Measurements from ENCODE around the gene PDE4B. TPM values are rescaled to one million over a fixed set of nuclear protein-coding genes. Genes with fewer than 3 reads are reported as not detected.
"Not testable (repeated sequence)": the region's sequence is repeated elsewhere in the genome, so short reads cannot be mapped to it uniquely, and the experiment has no call there.

PDE4B gene
- total RNA-seq, 4 donors from 2014 or later = 5.2 to 16.6 (median 9.6) TPM

DNA sequence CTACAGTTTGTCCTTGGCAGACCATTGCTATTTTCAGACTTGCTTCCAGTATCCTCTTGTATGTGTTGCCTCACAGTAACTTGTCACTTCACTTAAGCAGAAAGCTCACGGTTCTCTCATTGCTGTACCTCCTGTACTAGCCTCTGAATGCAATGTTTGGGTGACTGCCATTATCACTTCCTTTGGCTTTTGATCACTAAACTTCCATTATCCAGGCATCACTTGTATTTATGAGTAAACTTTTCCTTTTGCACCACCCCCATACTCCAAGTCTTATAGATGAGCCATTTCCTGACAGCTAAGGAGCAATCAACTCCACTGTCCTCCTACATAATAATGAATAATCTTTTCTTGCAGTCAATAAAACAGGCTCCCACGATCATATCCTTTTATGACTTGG is 255.3 kb downstream of the PDE4B start:
- Histone ChIP-seq H3K36me3 (no peaks in the 10 kb centered on the region), H3K4me3 (no peak overlapping the region), H3K27me3 (no peaks in the 10 kb centered on the region), H3K9me3 (no peaks in the 10 kb centered on the region), H3K27ac (no peak overlapping the region), H3K4me1 (no peaks in the 10 kb centered on the region)
- no peak for DNase-seq (ENCODE audit: low spot score in 2 of 2)
- no peak for TF ChIP-seq POLR2A (IDR thresholded peaks at IDR 0.05)
- TF ChIP-seq, protein P1, sequence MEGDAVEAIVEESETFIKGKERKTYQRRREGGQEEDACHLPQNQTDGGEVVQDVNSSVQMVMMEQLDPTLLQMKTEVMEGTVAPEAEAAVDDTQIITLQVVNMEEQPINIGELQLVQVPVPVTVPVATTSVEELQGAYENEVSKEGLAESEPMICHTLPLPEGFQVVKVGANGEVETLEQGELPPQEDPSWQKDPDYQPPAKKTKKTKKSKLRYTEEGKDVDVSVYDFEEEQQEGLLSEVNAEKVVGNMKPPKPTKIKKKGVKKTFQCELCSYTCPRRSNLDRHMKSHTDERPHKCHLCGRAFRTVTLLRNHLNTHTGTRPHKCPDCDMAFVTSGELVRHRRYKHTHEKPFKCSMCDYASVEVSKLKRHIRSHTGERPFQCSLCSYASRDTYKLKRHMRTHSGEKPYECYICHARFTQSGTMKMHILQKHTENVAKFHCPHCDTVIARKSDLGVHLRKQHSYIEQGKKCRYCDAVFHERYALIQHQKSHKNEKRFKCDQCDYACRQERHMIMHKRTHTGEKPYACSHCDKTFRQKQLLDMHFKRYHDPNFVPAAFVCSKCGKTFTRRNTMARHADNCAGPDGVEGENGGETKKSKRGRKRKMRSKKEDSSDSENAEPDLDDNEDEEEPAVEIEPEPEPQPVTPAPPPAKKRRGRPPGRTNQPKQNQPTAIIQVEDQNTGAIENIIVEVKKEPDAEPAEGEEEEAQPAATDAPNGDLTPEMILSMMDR (IDR thresholded peaks at IDR 0.05) = no peak
- TF ChIP-seq EP300 (IDR thresholded peaks at IDR 0.05) = no peak
- 46 to 59% methylated on average over 2 of the region's 2 CpGs for WGBS, 2 donors

DNA sequence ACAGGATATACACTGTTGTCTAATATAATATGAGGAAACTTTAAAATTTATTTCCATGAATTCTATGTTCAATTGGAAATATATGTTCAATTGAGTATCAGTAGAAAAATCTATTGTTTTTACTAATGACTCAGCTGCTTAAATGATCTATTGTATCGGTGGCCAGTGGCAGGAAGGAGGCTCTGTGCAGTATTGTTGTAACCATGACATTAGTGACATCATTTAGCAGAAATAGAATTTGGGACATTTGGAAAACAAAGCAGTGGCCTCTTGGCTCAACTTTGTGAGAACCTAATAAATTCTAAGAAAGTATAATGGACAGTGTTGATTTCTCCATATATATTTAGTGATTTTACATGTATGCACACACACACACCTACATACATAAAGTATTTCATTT is 257.4 kb downstream of the PDE4B start:
- WGBS, 2 donors = 52 to 62% methylated on average over 1 of the region's 1 CpG
- TF ChIP-seq POLR2A (IDR thresholded peaks at IDR 0.05) (no peak), EP300 (IDR thresholded peaks at IDR 0.05) (no peak)
- TF ChIP-seq, protein P1 (IDR thresholded peaks at IDR 0.05) = no peak
- no peaks in the 10 kb centered on the region for H3K4me1 ChIP-seq
- H3K36me3 ChIP-seq = no peaks in the 10 kb centered on the region
- no peak overlapping the region for H3K4me3 ChIP-seq
- H3K9me3 ChIP-seq = no peaks in the 10 kb centered on the region
- no peak for DNase-seq (ENCODE audit: low spot score in 2 of 2)
- no peak overlapping the region for H3K27ac ChIP-seq
- H3K27me3 ChIP-seq = no peaks in the 10 kb centered on the region

DNA sequence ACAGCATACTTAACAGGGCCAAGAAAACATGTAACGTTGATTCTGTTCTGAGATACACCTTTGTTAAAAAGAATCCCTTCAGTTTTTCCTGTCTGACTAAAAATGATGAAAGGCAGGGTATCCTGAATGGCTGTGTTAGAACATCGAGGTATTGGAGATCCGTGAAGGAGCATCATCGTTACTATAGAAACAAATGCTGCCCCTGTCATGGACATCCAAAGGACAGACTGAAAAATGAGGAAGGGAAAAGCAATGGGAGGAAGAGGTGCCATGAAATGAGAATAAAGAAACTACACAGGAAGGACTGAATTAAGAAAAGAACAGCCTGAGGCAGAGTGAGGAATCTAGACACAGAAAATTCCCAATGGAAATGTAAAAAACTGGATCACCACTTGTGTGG is 257.9 kb downstream of the PDE4B start:
- H3K4me1 ChIP-seq = no peaks in the 10 kb centered on the region
- H3K9me3 ChIP-seq = no peaks in the 10 kb centered on the region
- TF ChIP-seq EP300 (IDR thresholded peaks at IDR 0.05) (no peak), POLR2A (IDR thresholded peaks at IDR 0.05) (no peak)
- TF ChIP-seq, protein P1 (IDR thresholded peaks at IDR 0.05) = no peak
- WGBS, 2 donors = 70 to 74% methylated on average over 4 of the region's 4 CpGs
- H3K36me3 ChIP-seq = no peaks in the 10 kb centered on the region
- no peak overlapping the region for H3K4me3 ChIP-seq
- no peaks in the 10 kb centered on the region for H3K27me3 ChIP-seq
- DNase-seq (ENCODE audit: low spot score in 2 of 2) = no peak
- no peak overlapping the region for H3K27ac ChIP-seq

DNA sequence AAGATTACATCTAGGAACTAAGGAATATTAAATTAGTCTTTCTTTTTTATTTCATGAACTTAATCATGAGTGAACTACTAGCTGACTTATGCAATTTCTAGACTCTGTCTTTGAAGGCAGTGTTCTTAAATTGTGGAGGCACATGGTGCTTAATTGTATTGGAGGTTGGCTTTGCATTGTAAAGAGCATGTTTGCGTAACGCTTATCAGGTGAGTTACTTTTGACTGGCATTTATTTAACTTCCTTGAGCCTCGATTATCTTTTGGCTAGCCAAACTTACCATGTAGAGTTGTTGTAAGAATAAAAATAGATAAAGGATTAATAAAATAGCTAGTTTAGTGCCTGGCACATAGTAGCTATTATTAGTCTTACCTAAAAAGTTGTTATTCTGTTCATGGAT is 262.4 kb downstream of the PDE4B start:
- Histone ChIP-seq H3K4me3 (no peak overlapping the region), H3K9me3 (no peaks in the 10 kb centered on the region), H3K36me3 (no peaks in the 10 kb centered on the region), H3K27me3 (no peaks in the 10 kb centered on the region), H3K4me1 (no peaks in the 10 kb centered on the region), H3K27ac (no peak overlapping the region)
- TF ChIP-seq, protein P1 (IDR thresholded peaks at IDR 0.05) = no peak
- TF ChIP-seq POLR2A (IDR thresholded peaks at IDR 0.05) (no peak), EP300 (IDR thresholded peaks at IDR 0.05) (no peak)
- no peak for DNase-seq (ENCODE audit: low spot score in 2 of 2)
- WGBS, 2 donors = 92 to 94% methylated on average over 3 of the region's 3 CpGs

DNA sequence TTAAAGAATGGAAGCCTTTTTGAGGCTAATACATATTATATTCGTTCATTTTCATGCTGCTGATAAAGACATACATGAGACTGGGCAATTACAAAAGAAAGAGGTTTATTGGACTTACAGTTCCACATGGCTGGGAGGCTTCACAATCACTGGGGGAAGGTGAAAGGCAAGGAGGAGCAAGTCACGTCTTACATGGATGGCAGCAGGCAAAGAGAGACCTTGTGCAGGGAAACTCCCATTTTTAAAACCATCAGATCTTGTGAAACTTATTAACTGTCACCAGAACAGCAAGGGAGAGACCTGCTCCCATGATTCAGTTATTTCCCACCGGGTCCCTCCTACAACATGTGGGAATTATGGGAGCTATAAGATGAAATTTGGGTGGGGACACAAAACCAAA is 264.8 kb downstream of the PDE4B start:
- WGBS, 2 donors = 64 to 70% methylated on average over 3 of the region's 3 CpGs
- not testable (repeated sequence) for H3K9me3 ChIP-seq; H3K4me1 ChIP-seq; H3K4me3 ChIP-seq; H3K27ac ChIP-seq; H3K36me3 ChIP-seq; DNase-seq (ENCODE audit: low spot score in 2 of 2); H3K27me3 ChIP-seq

DNA sequence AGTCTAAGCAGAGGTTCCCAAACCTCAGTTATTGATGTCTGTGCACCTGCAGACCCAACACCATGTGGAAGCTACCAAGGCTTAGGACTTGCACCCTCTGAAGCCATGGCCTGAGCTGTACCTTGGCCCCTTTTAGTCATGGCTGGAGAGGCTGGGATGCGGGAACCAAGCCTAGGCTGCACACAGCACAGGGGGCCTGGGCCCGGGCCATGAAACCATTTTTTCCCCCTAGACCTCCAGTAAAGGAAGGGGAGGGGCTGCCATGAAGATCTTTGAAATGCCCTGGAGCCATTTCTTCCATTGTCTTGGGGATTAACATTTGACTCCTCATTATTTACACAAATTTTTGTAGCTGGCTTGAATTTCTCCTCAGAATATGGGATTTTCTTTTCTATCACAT is 265.9 kb downstream of the PDE4B start:
- Histone ChIP-seq H3K4me3 (no peak overlapping the region), H3K27ac (no peak overlapping the region), H3K4me1 (no peaks in the 10 kb centered on the region), H3K9me3 (no peaks in the 10 kb centered on the region), H3K27me3 (no peaks in the 10 kb centered on the region), H3K36me3 (no peaks in the 10 kb centered on the region)
- no peak for DNase-seq (ENCODE audit: low spot score in 2 of 2)
- TF ChIP-seq POLR2A (IDR thresholded peaks at IDR 0.05) = no peak
- TF ChIP-seq, protein P1 (IDR thresholded peaks at IDR 0.05) = no peak
- no peak for TF ChIP-seq EP300 (IDR thresholded peaks at IDR 0.05)
- 88 to 92% methylated on average over 2 of the region's 2 CpGs for WGBS, 2 donors

DNA sequence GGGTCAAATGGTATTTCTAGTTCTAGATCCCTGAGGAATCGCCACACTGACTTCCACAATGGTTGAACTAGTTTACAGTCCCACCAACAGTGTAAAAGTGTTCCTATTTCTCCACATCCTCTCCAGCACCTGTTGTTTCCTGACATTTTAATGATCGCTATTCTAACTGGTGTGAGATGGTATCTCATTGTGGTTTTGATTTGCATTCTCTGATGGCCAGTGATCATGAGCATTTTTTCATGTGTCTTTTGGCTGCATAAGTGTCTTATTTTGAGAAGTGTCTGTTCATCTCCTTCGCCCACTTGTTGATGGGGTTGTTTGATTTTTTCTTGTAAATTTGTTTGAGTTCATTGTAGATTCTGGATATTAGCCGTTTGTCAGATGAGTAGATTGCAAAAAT is 274.5 kb downstream of the PDE4B start:
- WGBS, 2 donors = 93 to 96% methylated on average over 4 of the region's 4 CpGs
- not testable (repeated sequence) for H3K36me3 ChIP-seq; DNase-seq (ENCODE audit: low spot score in 2 of 2); H3K27ac ChIP-seq; H3K4me3 ChIP-seq; H3K4me1 ChIP-seq; H3K9me3 ChIP-seq; H3K27me3 ChIP-seq
